ENCODE measurements around the gene KRT38. TPM values are rescaled to one million over a fixed set of nuclear protein-coding genes. Genes with fewer than 3 reads are reported as not detected.
"Not testable (repeated sequence)": the region's sequence is repeated elsewhere in the genome, so short reads cannot be mapped to it uniquely, and the experiment has no call there.

The KRT38 gene
- total RNA-seq, 3 donors from 2014 or later (not counting 1 experiment from before 2014, with no cell fraction given): not detected

DNA sequence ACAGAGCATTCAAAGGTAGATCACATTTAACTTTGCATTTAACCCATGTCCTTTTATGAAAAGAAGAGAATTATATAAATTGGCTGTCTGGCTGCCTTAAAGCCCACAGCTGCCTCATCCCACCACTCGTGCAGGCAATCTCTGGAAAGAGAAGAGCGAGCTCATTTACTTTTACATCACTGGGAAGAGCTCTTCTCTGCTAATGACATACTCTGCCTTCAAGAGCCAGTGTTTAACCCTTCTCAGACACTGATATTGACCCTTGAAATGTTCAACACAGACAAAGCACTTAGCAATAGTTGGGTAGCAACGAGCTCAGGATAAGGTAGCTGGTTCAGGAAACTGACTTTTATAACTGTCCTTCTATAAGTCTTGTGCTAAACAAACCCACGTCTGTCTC is 6.8 kb downstream of the KRT38 start:
- ATAC-seq: no peak
- no peaks in the 10 kb centered on the region for H3K36me3 Mint-ChIP-seq
- no peaks in the 10 kb centered on the region for H3K27me3 ChIP-seq (ENCODE audit: control insufficient read depth, insufficient read depth, low read length)
- H3K36me3 ChIP-seq (ENCODE audit: control insufficient read depth, insufficient read depth, low read length): no peaks in the 10 kb centered on the region
- TF ChIP-seq, protein P1, sequence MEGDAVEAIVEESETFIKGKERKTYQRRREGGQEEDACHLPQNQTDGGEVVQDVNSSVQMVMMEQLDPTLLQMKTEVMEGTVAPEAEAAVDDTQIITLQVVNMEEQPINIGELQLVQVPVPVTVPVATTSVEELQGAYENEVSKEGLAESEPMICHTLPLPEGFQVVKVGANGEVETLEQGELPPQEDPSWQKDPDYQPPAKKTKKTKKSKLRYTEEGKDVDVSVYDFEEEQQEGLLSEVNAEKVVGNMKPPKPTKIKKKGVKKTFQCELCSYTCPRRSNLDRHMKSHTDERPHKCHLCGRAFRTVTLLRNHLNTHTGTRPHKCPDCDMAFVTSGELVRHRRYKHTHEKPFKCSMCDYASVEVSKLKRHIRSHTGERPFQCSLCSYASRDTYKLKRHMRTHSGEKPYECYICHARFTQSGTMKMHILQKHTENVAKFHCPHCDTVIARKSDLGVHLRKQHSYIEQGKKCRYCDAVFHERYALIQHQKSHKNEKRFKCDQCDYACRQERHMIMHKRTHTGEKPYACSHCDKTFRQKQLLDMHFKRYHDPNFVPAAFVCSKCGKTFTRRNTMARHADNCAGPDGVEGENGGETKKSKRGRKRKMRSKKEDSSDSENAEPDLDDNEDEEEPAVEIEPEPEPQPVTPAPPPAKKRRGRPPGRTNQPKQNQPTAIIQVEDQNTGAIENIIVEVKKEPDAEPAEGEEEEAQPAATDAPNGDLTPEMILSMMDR (IDR thresholded peaks at IDR 0.05): no peak
- H3K27me3 Mint-ChIP-seq (ENCODE audit: low read depth in 2 of 2): peaks cover 5 to 23% of the 10 kb centered on the region in 2 donors
- H3K4me1 Mint-ChIP-seq: no peaks in the 10 kb centered on the region
- no peak for DNase-seq
- no peak overlapping the region for H3K4me3 Mint-ChIP-seq
- no peak overlapping the region for H3K4me3 ChIP-seq (ENCODE audit: low read length)
- no peak overlapping the region for H3K27ac Mint-ChIP-seq
- no peaks in the 10 kb centered on the region for H3K9me3 Mint-ChIP-seq
- intact Hi-C loops (cut with micrococcal nuclease): no loop called here
- H3K27ac ChIP-seq (ENCODE audit: low read length): no peak overlapping the region
- H3K9me3 ChIP-seq (ENCODE audit: control insufficient read depth, insufficient read depth, low read length): no peaks in the 10 kb centered on the region
- H3K4me1 ChIP-seq (ENCODE audit: control insufficient read depth, insufficient read depth, low read length): no peaks in the 10 kb centered on the region
- WGBS (ENCODE audit: insufficient coverage): 80% methylated on average over 4 of the region's 4 CpGs

DNA sequence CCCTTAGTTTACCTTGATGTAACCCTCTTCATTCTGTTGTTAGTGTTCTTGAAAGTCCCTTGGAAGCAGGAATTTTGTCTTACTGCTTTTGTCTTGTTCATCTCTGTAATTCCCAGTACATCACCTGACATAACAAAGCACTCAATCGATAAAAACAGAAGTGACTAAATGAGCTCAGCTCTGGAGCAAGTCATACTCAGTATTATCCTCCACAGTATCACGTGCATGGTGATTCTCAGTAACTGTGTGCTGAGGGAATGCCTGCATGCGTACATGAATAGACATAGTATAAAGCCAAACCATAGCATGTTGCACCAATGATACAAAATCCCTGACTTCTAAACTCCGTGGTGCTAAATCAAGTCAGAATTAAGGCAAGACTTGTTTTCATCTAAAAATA is 7.2 kb downstream of the KRT38 start:
- H3K4me3 ChIP-seq (ENCODE audit: low read length): no peak overlapping the region
- no peaks in the 10 kb centered on the region for H3K9me3 ChIP-seq (ENCODE audit: control insufficient read depth, insufficient read depth, low read length)
- H3K36me3 ChIP-seq (ENCODE audit: control insufficient read depth, insufficient read depth, low read length): no peaks in the 10 kb centered on the region
- Mint-ChIP-seq H3K4me1 (no peaks in the 10 kb centered on the region), H3K27ac (no peak overlapping the region), H3K4me3 (no peak overlapping the region), H3K9me3 (no peaks in the 10 kb centered on the region), H3K36me3 (no peaks in the 10 kb centered on the region), H3K27me3 (ENCODE audit: low read depth in 2 of 2) (peaks cover 5 to 27% of the 10 kb centered on the region in 2 donors)
- ATAC-seq (no peak), DNase-seq (no peak)
- 59% methylated on average over 3 of the region's 4 CpGs for WGBS (ENCODE audit: insufficient coverage)
- no peak overlapping the region for H3K27ac ChIP-seq (ENCODE audit: low read length)
- no peaks in the 10 kb centered on the region for H3K4me1 ChIP-seq (ENCODE audit: control insufficient read depth, insufficient read depth, low read length)
- intact Hi-C loops (cut with micrococcal nuclease): no loop called here
- H3K27me3 ChIP-seq (ENCODE audit: control insufficient read depth, insufficient read depth, low read length): no peaks in the 10 kb centered on the region
- TF ChIP-seq, protein P1 (IDR thresholded peaks at IDR 0.05): no peak

DNA sequence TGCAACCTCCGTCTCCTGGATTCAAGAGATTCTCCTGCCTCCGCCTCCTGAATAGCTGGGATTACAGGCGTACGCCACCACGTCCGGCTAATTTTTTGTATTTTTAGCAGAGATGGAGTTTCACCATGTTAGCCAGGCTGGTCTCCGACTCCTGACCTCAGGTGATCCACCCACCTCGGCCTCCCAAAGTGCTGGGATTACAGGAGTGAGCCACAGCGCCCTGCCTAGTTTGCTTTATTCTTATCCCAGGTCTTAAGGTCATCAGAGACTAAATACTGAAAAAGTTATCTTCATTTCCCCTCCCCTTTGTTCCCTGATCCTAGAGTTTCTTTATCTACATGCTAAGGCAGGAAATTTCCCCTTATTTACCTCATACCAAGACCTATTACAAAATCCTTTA is 10.4 kb downstream of the KRT38 start:
- H3K4me3 ChIP-seq (ENCODE audit: low read length); H3K4me3 Mint-ChIP-seq; intact Hi-C loops (cut with micrococcal nuclease); H3K4me1 Mint-ChIP-seq; H3K36me3 ChIP-seq (ENCODE audit: control insufficient read depth, insufficient read depth, low read length); H3K27ac ChIP-seq (ENCODE audit: low read length); H3K9me3 ChIP-seq (ENCODE audit: control insufficient read depth, insufficient read depth, low read length); H3K27ac Mint-ChIP-seq; H3K36me3 Mint-ChIP-seq; DNase-seq; H3K9me3 Mint-ChIP-seq; H3K4me1 ChIP-seq (ENCODE audit: control insufficient read depth, insufficient read depth, low read length); H3K27me3 ChIP-seq (ENCODE audit: control insufficient read depth, insufficient read depth, low read length); ATAC-seq: not testable (repeated sequence)
- 90% methylated on average over 9 of the region's 9 CpGs for WGBS (ENCODE audit: insufficient coverage)
- peaks cover 5 to 30% of the 10 kb centered on the region in 2 donors for H3K27me3 Mint-ChIP-seq (ENCODE audit: low read depth in 2 of 2)

DNA sequence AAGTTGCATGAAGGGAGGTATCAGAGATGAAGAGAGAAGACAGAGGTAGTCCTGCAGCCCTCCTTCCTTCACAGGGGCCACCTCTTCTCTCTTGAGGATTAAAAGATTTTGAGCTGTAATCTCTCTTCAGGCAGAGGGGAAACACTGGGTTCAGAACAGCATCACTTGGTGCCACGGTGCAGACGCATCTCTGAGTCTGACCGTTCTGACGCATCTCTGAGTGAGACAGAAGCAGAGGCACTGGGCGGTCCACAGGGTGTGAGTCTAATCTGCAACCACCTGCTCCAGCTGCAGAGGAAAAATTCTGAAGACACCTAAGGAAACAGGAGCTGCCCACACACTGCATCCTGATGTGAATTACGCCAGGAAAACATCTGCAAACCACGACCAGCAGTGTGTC is 11.1 kb downstream of the KRT38 start:
- Histone ChIP-seq H3K4me3 (ENCODE audit: low read length) (no peak overlapping the region), H3K36me3 (ENCODE audit: control insufficient read depth, insufficient read depth, low read length) (no peaks in the 10 kb centered on the region), H3K4me1 (ENCODE audit: control insufficient read depth, insufficient read depth, low read length) (no peaks in the 10 kb centered on the region), H3K27me3 (ENCODE audit: control insufficient read depth, insufficient read depth, low read length) (no peaks in the 10 kb centered on the region), H3K9me3 (ENCODE audit: control insufficient read depth, insufficient read depth, low read length) (no peaks in the 10 kb centered on the region), H3K27ac (ENCODE audit: low read length) (no peak overlapping the region)
- Mint-ChIP-seq H3K36me3 (no peaks in the 10 kb centered on the region), H3K27ac (no peak overlapping the region), H3K27me3 (ENCODE audit: low read depth in 2 of 2) (peaks cover 5 to 30% of the 10 kb centered on the region in 2 donors), H3K4me1 (no peaks in the 10 kb centered on the region), H3K4me3 (no peak overlapping the region), H3K9me3 (no peaks in the 10 kb centered on the region)
- DNase-seq (no peak), ATAC-seq (no peak)
- TF ChIP-seq, protein P1 (IDR thresholded peaks at IDR 0.05): no peak
- intact Hi-C loops (cut with micrococcal nuclease): no loop called here
- 73% methylated on average over 7 of the region's 7 CpGs for WGBS (ENCODE audit: insufficient coverage)

All from natural killer cell (primary cell).